IMR-90 (cell line): Measurements from ENCODE around the gene CYP4V2. TPM values are rescaled to one million over a fixed set of nuclear protein-coding genes. Genes with fewer than 3 reads are reported as not detected.

Experiments
- ATAC-seq: fragments of 200-7000 bp; cut with Tn5 transposase; 2 replicates; pipeline ENCODE4 v1.9.1; 2020; ENCODE audit warnings: low read depth, mild to moderate bottlenecking, moderate library complexity
- BruUV-seq: library from RNA; stranded (reverse); fragments of 400-500 nt; replicated peaks from 2 replicates; lab custom pipeline; 2021; lab: Mats Ljungman, UMichigan
- CTCF ChIA-PET: fragments of 300-600 bp; formaldehyde crosslinking; extraction: SDS; loops from one replicate; lab custom pipeline; 2021; ENCODE audit warnings: antibody characterized with exemption; lab: Yijun Ruan, JAX
- POLR2A ChIA-PET: fragments of 300-600 bp; sonication (Branson Sonifier 250); formaldehyde crosslinking; loops from one replicate; lab custom pipeline; 2022; ENCODE audit warnings: antibody characterized with exemption; ENCODE audit not compliant: unreplicated experiment; lab: Charles Lee
- DNase-seq: peaks from one replicate; pipeline ENCODE4 v3.0.0; 2013
- H2AFZ ChIP-seq: replicated peaks from 2 replicates; pipeline ENCODE3; 2013; ENCODE audit warnings: low read length, mild to moderate bottlenecking; ENCODE audit not compliant: poor library complexity
- H2AK5ac ChIP-seq: 2 replicates; pipeline ENCODE4 v1.6.1; 2013; ENCODE audit warnings: low read depth, low read length, inconsistent platforms
- H2AK9ac ChIP-seq: replicated peaks from 2 replicates; pipeline ENCODE3; 2013; ENCODE audit warnings: mild to moderate bottlenecking, low read depth, low read length, moderate library complexity; ENCODE audit not compliant: poor library complexity
- H2BK120ac ChIP-seq: 2 replicates; pipeline ENCODE4 v1.6.1; 2013; ENCODE audit warnings: low read depth, low read length, inconsistent platforms
- H2BK15ac ChIP-seq: 3 replicates; pipeline ENCODE4 v1.6.1; 2013; ENCODE audit warnings: low read depth, low read length, inconsistent platforms
- H2BK20ac ChIP-seq: 2 replicates; pipeline ENCODE4 v1.6.1; 2013; ENCODE audit warnings: low read depth, mild to moderate bottlenecking, inconsistent platforms, low read length, moderate library complexity
- H2BK5ac ChIP-seq: 2 replicates; pipeline ENCODE4 v1.6.1; 2013; ENCODE audit warnings: mild to moderate bottlenecking, low read depth, low read length, inconsistent platforms; ENCODE audit not compliant: poor library complexity, severe bottlenecking
- H3K14ac ChIP-seq: replicated peaks from 2 replicates; pipeline ENCODE4 v1.6.1; 2013; ENCODE audit warnings: low read depth, low read length, inconsistent platforms
- H3K18ac ChIP-seq: 2 replicates; pipeline ENCODE4 v1.6.1; 2013; ENCODE audit warnings: low read depth, low read length, control low read depth
- H3K23ac ChIP-seq: 2 replicates; pipeline ENCODE4 v1.6.1; 2013; ENCODE audit warnings: low read depth, low read length, inconsistent platforms
- H3K27ac ChIP-seq: 2 replicates; pipeline ENCODE4 v1.5.1; 2013; ENCODE audit warnings: mild to moderate bottlenecking, control low read depth, low read length; ENCODE audit not compliant: insufficient read depth
- H3K27me3 ChIP-seq: 2 replicates; pipeline ENCODE4 v1.6.1; 2013; ENCODE audit warnings: low read length; ENCODE audit not compliant: control insufficient read depth, insufficient read depth
- H3K36me3 ChIP-seq: 2 replicates; pipeline ENCODE4 v1.6.1; 2013; ENCODE audit warnings: low read length, mixed read lengths; ENCODE audit not compliant: control insufficient read depth, insufficient read depth
- H3K4ac ChIP-seq: 2 replicates; pipeline ENCODE4 v1.6.1; 2013; ENCODE audit warnings: low read depth, low read length, inconsistent platforms
- H3K4me1 ChIP-seq: 2 replicates; pipeline ENCODE4 v1.6.1; 2013; ENCODE audit warnings: low read length, mixed read lengths; ENCODE audit not compliant: control insufficient read depth, insufficient read depth
- H3K4me2 ChIP-seq: 2 replicates; pipeline ENCODE4 v1.6.1; 2013; ENCODE audit warnings: low read depth, mild to moderate bottlenecking, control low read depth, low read length, moderate library complexity
- H3K4me3 ChIP-seq: 2 replicates; pipeline ENCODE4 v1.5.1; 2013; ENCODE audit warnings: low read depth, mild to moderate bottlenecking, control low read depth, low read length, moderate library complexity; ENCODE audit not compliant: insufficient read depth
- H3K56ac ChIP-seq: 2 replicates; pipeline ENCODE4 v1.6.1; 2013; ENCODE audit warnings: low read length, inconsistent platforms; ENCODE audit not compliant: insufficient read depth; ENCODE audit errors: extremely low read depth
- H3K79me1 ChIP-seq, 2 experiments: 2 replicates each; pipeline ENCODE4 v1.6.1; 2013; ENCODE audit warnings: low read length in 2 of 2, inconsistent platforms in 1 of 2, low read depth in 1 of 2
- H3K9ac ChIP-seq: 2 replicates; pipeline ENCODE4 v1.6.1; 2013; ENCODE audit warnings: low read depth, low read length, control low read depth
- H3K9me1 ChIP-seq: 2 replicates; pipeline ENCODE4 v1.6.1; 2013; ENCODE audit warnings: low read length, inconsistent platforms; ENCODE audit not compliant: insufficient read depth
- H3K9me3 ChIP-seq: 2 replicates; pipeline ENCODE4 v1.6.1; 2013; ENCODE audit warnings: low read length; ENCODE audit not compliant: control insufficient read depth, insufficient read depth
- H4K20me1 ChIP-seq: 2 replicates; pipeline ENCODE4 v1.6.1; 2013; ENCODE audit warnings: low read length, inconsistent platforms; ENCODE audit not compliant: insufficient read depth
- H4K5ac ChIP-seq: 2 replicates; pipeline ENCODE4 v1.6.1; 2013; ENCODE audit warnings: mild to moderate bottlenecking, low read depth, low read length, control low read depth
- H4K8ac ChIP-seq, 2 experiments: 2 replicates each; pipeline ENCODE4 v1.6.1; 2013; ENCODE audit warnings: low read depth in 2 of 2, low read length in 2 of 2, control low read depth in 1 of 2, inconsistent platforms in 1 of 2
- H4K91ac ChIP-seq: 2 replicates; pipeline ENCODE4 v1.6.1; 2013; ENCODE audit warnings: low read depth, low read length, inconsistent platforms; ENCODE audit not compliant: insufficient read depth
- BHLHE40 ChIP-seq: fragments of 150-350 bp; IDR thresholded peaks from 2 replicates; pipeline ENCODE4 v1.6.1; 2016; ENCODE audit warnings: mild to moderate bottlenecking, low read depth, low read length
- CEBPB ChIP-seq: IDR thresholded peaks from 2 replicates; pipeline ENCODE4 v1.6.1; 2012; ENCODE audit warnings: low read depth, low read length, improper control_type of control experiment
- CHD1 ChIP-seq: IDR thresholded peaks from 2 replicates; pipeline ENCODE4 v1.6.1; 2012; ENCODE audit warnings: low read depth, low read length, improper control_type of control experiment
- CTCF ChIP-seq: conservative IDR thresholded peaks from 2 replicates; pipeline ENCODE4 v1.5.1; 2012; ENCODE audit warnings: mild to moderate bottlenecking, low read depth, low read length, improper control_type of control experiment
- ELK1 ChIP-seq: fragments of 150-350 bp; IDR thresholded peaks from 2 replicates; pipeline ENCODE4 v1.6.1; 2016; ENCODE audit warnings: low read depth, mild to moderate bottlenecking, low read length, moderate library complexity, borderline replicate concordance
- FOS ChIP-seq: fragments of 150-350 bp; IDR thresholded peaks from 2 replicates; pipeline ENCODE4 v1.6.1; 2016; ENCODE audit warnings: low read depth, low read length
- MAFK ChIP-seq: IDR thresholded peaks from 2 replicates; pipeline ENCODE4 v1.6.1; 2012; ENCODE audit warnings: low read depth, low read length, improper control_type of control experiment
- MAZ ChIP-seq: IDR thresholded peaks from 2 replicates; pipeline ENCODE4 v1.6.1; 2012; ENCODE audit warnings: low read depth, mild to moderate bottlenecking, low read length, improper control_type of control experiment, moderate library complexity, borderline replicate concordance
- MXI1 ChIP-seq: IDR thresholded peaks from 2 replicates; pipeline ENCODE4 v1.6.1; 2012; ENCODE audit warnings: low read depth, mild to moderate bottlenecking, low read length, moderate library complexity, borderline replicate concordance
- POLR2A ChIP-seq: IDR thresholded peaks from 2 replicates; pipeline ENCODE4 v1.6.1; 2012; ENCODE audit warnings: mild to moderate bottlenecking, low read depth, low read length
- RAD21 ChIP-seq: IDR thresholded peaks from 2 replicates; pipeline ENCODE4 v1.6.1; 2012; ENCODE audit warnings: low read length, improper control_type of control experiment
- RCOR1 ChIP-seq: IDR thresholded peaks from 2 replicates; pipeline ENCODE4 v1.6.1; 2012; ENCODE audit warnings: mild to moderate bottlenecking, low read length, improper control_type of control experiment; ENCODE audit not compliant: insufficient replicate concordance
- RFX5 ChIP-seq: IDR thresholded peaks from 2 replicates; pipeline ENCODE4 v1.8.0; 2012; ENCODE audit warnings: low read depth, mild to moderate bottlenecking, low read length, moderate library complexity
- SMC3 ChIP-seq: fragments of 150-350 bp; IDR thresholded peaks from 2 replicates; pipeline ENCODE4 v1.6.1; 2016; ENCODE audit warnings: low read depth, mild to moderate bottlenecking, antibody characterized with exemption, low read length, moderate library complexity
- USF2 ChIP-seq: fragments of 150-350 bp; IDR thresholded peaks from 2 replicates; pipeline ENCODE4 v1.6.1; 2017; ENCODE audit warnings: mild to moderate bottlenecking, antibody characterized with exemption, low read length, low read depth
- WGBS, 2 experiments: methylation state at CpG; one replicate each; pipeline versions ENCODE4 v1.1.5 to v1.1.7; 2013; ENCODE audit warnings: missing lambda C conversion rate in 2 of 2; ENCODE audit not compliant: insufficient read length in 1 of 2; ENCODE audit errors: extremely low coverage in 2 of 2; 5-methylcytosine and 5-hydroxymethylcytosine counted together
- dilution Hi-C: fragments of 300-500 bp; cut with HindIII; formaldehyde crosslinking; loops from one replicate; pipeline ENCODE4 v1.14.3; 2018; ENCODE audit warnings: low sequenced_read_pairs; ENCODE audit not compliant: unreplicated experiment
- in situ Hi-C: fragments of 300-500 bp; cut with MboI; formaldehyde crosslinking; loops from 3 replicates; pipeline ENCODE4 v1.14.3; 2019; ENCODE audit warnings: low sequenced_read_pairs, inconsistent platforms, mixed read lengths
- intact Hi-C: fragments of 100-400 bp; cut with micrococcal nuclease; formaldehyde crosslinking; loops from 2 replicates; pipeline ENCODE4 v1.10.0; 2022
- polyA plus RNA-seq, 3 experiments: library from polyadenylated mRNA; depleted of rRNA; stranded (reverse); fragments of >200 nt; gene quantifications; 2 replicates each; pipeline ENCODE4 v1.2.3, GENCODE V29; 2012; ENCODE audit warnings: low replicate concordance in 1 of 3
- total RNA-seq: library from RNA; depleted of rRNA; stranded (reverse); fragments of >200 nt; gene quantifications from 2 replicates; pipeline ENCODE4 v1.2.3, GENCODE V29; 2012

CYP4V2 gene
- total and polyA plus RNA-seq, 2 of the 4 experiments (the other 2 are of a cell fraction), result 3.9 to 4.1 TPM

- Histone ChIP-seq H3K27ac (peak overlapping the region; percentile 54; the same call in 1 of the 2 replicates), H4K5ac (no peak overlapping the region), H2BK5ac (no peak overlapping the region), H3K4me1 (peaks cover 5% of the 10 kb centered on the region; the same call in 1 of the 2 replicates), H3K9ac (no peak overlapping the region), H2AK9ac (no peak overlapping the region), H3K36me3 (no peaks in the 10 kb centered on the region), H3K79me1 (no peaks in the 10 kb centered on the region), H4K91ac (no peak overlapping the region), H2BK20ac (no peak overlapping the region), H2AK5ac (no peak overlapping the region), H3K9me1 (peaks cover 4% of the 10 kb centered on the region; the same call in 1 of the 2 replicates), H3K23ac (no peak overlapping the region), H3K4me2 (no peak overlapping the region), H3K18ac (peak overlapping the region; percentile 68; the same call in 1 of the 2 replicates), H3K14ac (no peak overlapping the region), H2BK15ac (no peak overlapping the region), H2AFZ (no peak overlapping the region), H3K27me3 (no peaks in the 10 kb centered on the region), H3K9me3 (no peaks in the 10 kb centered on the region), H2BK120ac (peak overlapping the region; percentile 32; the same call in 1 of the 2 replicates), H3K4ac (no peak overlapping the region), H3K4me3 (no peak overlapping the region), H3K56ac (no peak overlapping the region), H4K20me1 (no peaks in the 10 kb centered on the region), H4K8ac (no peak overlapping the region)
- BruUV-seq, result no TSS peak
- peak; percentile 43 for ATAC-seq
- 83% methylated on average over 2 of the region's 6 CpGs; no CpG with 5 or more reads in 1 of the 2 experiments for WGBS, 2 experiments
- no peak for DNase-seq
- POLR2A ChIA-PET, result no interaction called here
- in situ Hi-C loops (no loop called here), intact Hi-C loops (no loop called here), dilution Hi-C loops (no loop called here)
- CTCF ChIA-PET, result no interaction called here
- no peak for TF ChIP-seq FOS
- no peak for TF ChIP-seq ELK1
- no peak for TF ChIP-seq SMC3
- no peak for TF ChIP-seq CTCF
- no peak for TF ChIP-seq MXI1
- no peak for TF ChIP-seq MAFK
- TF ChIP-seq MAZ, result no peak
- TF ChIP-seq RCOR1, result no peak
- no peak for TF ChIP-seq USF2
- TF ChIP-seq POLR2A, result no peak
- TF ChIP-seq CHD1, result no peak
- no peak for TF ChIP-seq RFX5
- no peak for TF ChIP-seq CEBPB
- no peak for TF ChIP-seq RAD21
- TF ChIP-seq BHLHE40, result no peak
These were observed 68.7 kb downstream of the CYP4V2 start for GRCh38 chr4:186260117-186260503.
